HG02981 (cell line): ENCODE results near the gene KRTAP10-1.
"Not testable (repeated sequence)": the region's sequence is repeated elsewhere in the genome, so short reads cannot be mapped to it uniquely, and the experiment has no call there.

Experiments used
- ATAC-seq: cut with Tn5 transposase; IDR thresholded peaks from one replicate; pipeline ENCODE4 v1.9.1; 2021; ENCODE audit warnings: mild to moderate bottlenecking, moderate library complexity; ENCODE audit not compliant: unreplicated experiment

Gene KRTAP10-1

DNA sequence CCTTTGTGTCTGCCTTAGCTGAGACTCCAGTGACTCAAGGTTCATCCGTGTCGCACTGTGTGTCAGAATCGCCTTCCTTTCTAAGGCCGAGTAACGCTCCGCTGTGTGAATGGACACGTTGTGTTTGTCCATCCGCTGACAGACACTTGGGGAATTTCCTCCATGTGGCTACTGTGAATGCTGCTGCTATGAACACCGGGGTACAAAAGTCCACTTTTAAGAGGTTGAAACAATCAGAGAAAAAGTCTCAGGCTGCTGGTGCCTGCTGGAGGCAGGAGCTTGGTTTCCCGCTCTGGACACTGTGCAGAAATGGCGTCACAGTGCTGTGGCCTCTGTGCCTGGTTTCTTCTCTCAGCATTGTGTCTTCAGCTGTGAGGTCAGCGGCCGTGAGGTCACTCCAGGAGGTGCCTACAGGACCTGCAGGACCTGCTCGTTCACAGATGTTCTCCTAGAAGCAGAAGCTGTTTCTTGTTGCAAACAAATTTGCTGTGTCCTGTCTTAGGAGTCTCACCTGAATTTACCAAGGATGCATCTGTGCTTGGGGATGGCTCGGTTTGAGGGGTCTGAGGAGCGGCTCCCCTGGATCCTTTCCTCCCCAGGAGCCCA lies 34.2 kb downstream of the KRTAP10-1 start:
- no peak for ATAC-seq

DNA sequence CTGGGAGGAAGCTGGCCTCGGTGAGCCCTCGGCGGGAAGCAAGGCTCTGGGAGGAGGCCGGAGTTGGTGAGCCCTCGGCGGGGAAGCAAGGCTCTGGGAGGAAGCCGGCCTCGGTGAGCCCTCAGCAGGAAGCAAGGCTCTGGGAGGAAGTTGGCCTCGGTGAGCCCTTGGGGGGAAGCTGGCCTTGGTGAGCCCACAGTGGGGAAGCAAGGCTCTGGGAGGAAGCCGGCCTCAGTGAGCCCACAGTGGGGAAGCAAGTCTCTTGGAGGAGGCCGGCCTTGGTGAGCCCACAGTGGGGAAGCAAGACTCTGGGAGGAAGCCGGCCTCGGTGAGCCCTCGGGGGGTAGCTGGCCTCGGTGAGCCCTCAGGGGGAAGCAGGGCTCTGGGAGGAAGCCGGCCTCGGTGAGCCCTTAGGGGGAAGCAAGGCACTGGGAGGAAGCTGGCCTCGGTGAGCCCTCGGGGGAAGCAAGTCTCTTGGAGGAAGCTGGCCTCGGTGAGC lies 36.0 kb downstream of the KRTAP10-1 start:
- no peak for ATAC-seq

DNA sequence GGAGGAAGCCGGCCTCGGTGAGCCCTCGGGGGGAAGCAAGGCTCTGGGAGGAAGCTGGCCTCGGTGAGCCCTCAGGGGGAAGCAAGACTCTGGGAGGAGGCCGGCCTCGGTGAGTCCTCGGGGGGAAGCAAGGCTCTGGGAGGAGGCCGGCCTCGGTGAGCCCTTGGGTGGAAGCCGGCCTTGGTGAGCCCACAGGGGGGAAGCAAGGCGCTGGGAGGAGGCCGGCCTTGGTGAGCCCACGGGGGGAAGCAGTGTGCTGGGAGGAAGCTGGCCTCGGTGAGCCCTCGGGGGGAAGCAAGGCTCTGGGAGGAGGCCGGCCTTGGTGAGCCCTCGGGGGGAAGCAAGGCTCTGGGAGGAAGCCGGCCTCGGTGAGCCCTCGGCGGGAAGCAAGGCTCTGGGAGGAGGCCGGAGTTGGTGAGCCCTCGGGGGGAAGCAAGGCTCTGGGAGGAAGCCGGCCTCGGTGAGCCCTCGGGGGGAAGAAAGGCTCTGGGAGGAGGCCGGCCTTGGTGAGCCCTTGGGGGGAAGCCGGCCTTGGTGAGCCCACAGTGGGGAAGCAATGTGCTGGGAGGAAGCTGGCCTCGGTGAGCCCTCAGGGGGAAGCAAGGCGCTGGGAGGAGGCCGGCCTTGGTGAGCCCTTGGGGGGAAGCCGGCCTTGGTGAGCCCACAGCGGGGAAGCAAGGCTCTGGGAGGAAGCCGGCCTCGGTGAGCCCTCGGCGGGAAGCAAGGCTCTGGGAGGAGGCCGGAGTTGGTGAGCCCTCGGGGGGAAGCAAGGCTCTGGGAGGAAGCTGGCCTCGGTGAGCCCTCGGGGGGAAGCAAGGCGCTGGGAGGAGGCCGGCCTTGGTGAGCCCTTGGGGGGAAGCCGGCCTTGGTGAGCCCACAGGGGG lies 36.7 kb downstream of the KRTAP10-1 start:
- ATAC-seq: not testable (repeated sequence)

- no peak for ATAC-seq
These were observed 37.6 kb downstream of the KRTAP10-1 start for GRCh38 chr21:44502171-44502958.

GRCh38 chr21:44500111-44500510 lies 39.9 kb downstream of the KRTAP10-1 start:
- ATAC-seq: no peak

DNA sequence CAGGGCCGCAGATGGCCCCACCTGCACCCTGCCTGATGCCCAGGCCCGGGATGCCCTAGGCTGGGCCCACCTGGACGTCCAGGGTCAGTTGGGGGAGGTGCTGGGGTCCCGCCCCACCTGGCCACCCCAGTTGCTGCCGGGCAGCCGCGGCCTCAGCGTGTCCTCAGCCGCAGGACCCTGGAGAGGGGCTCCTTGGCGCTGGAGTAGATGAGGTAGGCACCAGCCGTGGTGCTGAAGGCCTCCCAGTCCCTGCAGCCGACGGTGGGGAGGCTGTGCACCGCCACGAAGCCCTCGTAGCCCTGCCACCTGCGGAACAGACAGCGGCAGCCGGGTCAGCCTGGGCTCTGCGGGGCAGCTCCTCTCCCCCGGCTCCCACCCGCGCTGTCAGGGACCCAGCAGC lies 40.4 kb downstream of the KRTAP10-1 start:
- ATAC-seq: no peak

DNA sequence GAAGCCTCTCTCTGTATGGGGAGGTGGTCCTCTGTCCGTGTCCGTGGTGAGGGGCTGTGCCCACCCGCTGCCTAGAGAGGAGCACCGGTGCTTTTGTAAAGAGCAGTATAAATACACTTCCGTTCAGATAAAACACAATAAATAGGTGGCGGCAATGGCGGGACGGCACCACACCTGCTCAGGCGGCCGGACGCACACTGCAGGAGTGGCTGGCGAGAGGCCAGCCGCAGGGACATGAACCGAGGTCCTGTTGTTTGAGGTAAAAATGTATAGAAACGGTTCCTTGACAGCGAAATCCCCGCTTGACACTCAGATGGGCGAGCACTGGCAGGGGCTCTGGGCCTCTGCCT lies 40.8 kb downstream of the KRTAP10-1 start:
- ATAC-seq: no peak

DNA sequence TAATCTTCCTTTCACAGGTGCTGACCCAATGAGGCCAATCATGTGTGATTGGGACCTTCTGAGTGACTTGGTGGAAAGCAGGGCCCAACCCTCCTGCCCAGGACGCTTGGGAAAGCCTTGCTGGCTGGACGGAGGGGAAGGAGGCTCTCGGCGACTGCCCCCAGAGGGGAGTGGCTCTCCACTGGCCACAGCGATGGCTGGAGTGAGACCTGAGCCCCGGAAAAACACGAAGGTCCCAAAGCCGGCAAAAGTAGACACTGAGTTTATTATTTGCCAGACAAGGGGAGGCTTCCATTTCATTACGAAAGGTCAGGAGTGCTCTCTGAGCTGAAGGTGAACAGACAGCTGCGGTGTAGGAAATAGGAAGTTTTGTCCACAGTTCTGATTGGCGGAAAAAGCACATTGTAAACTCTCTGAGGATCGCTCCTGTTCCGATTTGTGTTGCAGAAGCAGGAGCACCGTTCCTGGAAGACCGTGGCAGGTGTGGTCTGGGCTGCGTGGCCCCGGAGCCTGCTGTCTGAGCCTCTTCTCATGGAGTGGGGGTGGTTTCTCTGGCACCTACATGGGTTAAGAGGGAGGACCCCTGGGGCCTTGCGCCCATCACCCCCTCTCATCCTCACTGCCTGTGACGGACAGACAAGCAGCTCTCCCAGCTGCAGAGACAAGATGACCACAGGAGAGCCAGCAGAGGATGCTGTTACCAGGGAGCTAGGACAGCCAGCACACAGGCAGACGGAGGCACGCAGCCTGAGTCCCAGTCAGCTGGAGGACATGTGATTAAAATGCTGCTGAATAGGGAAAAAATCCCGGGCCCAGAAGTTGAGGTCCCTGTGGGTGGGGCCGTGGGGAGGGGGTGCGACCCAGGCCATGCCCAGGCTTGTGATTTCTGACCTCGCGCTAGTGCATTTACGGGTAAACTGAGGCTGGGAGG lies 41.5 kb downstream of the KRTAP10-1 start:
- no peak for ATAC-seq

DNA sequence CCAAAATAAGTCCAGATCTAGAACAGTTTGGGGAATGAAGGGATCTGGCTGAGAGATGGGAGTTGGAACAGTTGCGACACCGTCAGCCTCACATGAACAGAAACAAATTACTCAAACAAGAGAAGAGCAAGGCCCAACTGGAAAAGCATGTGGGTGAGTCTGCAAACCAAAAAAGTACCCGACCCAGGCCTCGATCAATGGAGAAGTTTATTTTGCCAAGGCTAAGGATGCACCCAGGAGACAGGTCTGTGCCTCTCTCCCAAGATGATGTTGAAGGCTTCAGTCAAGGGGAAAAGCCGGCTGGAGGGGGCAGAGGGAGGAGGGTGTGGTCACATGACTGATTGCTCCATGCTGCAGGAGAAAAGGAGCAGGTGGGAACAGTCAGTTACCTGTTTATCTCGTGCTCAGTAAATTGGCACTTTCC lies 42.3 kb downstream of the KRTAP10-1 start:
- ATAC-seq: no peak

GRCh38 chr21:44496564-44497550 lies 43.1 kb downstream of the KRTAP10-1 start:
- ATAC-seq: no peak

DNA sequence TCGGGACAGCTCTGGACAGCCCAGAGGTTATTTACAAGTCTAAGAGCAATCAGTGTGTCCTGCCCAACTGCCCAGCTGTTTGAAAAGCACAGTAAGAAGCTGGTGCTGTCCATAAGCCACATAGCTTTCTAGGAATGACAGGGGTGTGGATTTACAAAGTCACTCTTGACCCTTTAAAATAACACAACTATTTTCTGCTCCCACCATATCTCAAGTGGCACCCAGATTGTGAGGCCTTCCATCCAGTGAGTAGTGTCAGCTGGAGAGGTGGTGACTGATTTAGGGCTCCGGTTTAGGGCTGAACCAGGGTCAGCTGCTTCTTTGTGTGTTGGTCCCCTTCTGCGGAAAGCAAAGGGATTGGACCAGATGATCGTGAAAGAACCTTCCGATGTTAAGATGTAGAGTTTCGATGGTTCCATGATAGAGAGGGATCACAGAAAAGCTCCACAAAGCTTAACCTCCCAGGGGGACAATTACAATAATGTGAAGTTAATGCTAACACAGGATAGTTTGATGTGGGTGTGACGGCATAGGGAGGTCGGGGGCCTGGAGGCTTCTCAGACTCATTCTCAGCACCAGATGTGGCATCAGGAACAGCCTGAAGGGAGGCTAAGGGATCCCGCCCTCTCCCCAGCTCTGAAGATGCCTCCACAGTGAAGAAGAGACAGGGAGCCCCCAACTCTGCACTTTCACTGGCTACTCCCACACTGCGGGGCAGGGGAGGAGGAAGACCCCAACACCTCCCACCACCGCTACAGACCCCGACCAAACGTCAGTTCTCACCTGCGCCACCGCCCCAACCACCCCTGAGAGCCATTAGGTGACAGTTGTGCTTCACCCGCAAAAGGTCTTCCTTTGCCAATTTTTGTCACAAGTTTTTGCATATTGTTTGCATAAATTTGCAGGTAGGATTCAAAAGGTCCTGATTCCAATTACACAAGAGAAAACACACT lies 44.1 kb downstream of the KRTAP10-1 start:
- ATAC-seq: no peak

- no peak for ATAC-seq
These were observed 45.0 kb downstream of the KRTAP10-1 start for GRCh38 chr21:44494956-44495355.

- ATAC-seq: no peak
These were observed 45.6 kb downstream of the KRTAP10-1 start for GRCh38 chr21:44494418-44494817.

DNA sequence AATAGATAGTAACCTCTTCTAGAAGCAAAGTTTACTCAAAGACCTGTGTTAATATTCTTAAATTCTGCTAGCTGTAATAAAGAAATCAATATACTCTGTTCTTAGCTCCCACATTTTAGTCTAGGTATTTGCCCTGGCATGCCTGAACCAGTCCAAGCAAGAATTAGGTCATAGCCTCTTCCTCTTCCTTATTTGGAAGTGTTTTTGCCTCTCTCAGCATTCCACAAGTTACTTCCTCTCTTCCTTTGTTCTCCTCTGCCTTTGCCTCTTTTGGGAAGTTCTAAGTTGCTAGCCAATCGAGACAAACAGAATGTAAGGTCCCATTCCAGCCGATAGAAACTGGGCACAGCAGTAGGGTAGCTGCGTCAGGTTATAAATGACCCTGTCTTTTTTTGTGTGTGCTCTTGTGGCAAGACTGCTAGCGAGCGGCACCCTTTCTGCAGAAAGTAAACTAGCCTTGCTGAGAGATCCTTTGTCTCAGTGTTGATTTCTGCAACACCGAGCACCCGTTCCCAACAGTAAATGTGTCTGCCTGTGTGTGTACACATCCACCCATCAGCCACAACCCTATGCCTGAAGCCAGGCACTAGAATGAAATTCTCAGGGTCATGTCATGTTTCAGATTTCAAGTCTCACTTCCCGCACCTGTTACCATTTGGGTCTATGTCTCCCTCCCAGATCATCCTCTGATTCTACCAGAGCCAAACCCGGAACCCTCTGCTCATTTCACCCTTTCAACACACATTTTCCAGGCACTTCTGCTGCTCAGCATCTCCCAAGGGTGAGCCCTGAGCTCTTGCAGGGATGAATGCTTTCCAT lies 47.2 kb downstream of the KRTAP10-1 start:
- no peak for ATAC-seq

- ATAC-seq: no peak
These were observed 49.2 kb downstream of the KRTAP10-1 start for GRCh38 chr21:44490816-44491215.

- no peak for ATAC-seq
These were observed 49.6 kb downstream of the KRTAP10-1 start for GRCh38 chr21:44490405-44490804.

GRCh38 chr21:44489962-44490361 lies 50.0 kb downstream of the KRTAP10-1 start:
- ATAC-seq: no peak
